T-helper 1 cell (primary cell): ENCODE measurements around the gene LAIR1.
A peak's percentile ranks its signal among the peaks of the same experiment; 100 is the strongest.
"Not testable (repeated sequence)": the region's sequence is repeated elsewhere in the genome, so short reads cannot be mapped to it uniquely, and the experiment has no call there.

Source experiments
- DNase-seq, 5 donors: peaks; one replicate each; pipeline ENCODE4 v3.0.0-alpha.2; 2012 to 2020
- total RNA-seq, 4 donors: gene quantifications; one replicate each; lab custom pipeline; 2026; lab: John Stamatoyannopoulos, UW

Gene LAIR1, protein sequence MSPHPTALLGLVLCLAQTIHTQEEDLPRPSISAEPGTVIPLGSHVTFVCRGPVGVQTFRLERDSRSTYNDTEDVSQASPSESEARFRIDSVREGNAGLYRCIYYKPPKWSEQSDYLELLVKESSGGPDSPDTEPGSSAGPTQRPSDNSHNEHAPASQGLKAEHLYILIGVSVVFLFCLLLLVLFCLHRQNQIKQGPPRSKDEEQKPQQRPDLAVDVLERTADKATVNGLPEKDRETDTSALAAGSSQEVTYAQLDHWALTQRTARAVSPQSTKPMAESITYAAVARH
- total RNA-seq, result 30.8 to 54.7 (median 42.6) reads per million in 4 donors

DNA sequence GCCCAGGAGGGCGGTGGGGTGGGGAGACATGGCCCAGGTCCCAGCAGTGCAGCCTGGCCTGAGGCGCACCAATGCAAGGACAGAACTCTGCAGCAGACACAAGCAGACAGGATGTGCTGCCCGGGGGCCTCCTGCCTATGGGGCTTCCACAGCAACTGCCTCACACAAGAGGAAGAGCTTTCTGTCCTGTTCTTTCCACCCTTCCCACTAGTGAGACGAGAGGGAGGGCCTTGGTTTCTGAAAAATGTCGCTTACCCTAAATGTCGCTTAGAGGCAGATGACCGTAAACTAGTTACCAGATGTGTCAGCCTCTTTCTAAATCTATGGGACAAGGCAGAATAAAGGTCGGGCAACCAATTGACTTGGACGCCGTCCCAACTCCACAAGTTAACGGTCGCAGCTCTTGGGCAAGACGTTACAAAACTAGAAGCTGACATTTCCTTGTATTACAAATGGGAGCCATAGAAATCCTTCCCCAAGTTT, at the start of gene LAIR1:
Gene LAIR1 (minus strand): TSS at position 157 of the 483 bp plus-strand sequence. CDS start 127 bp downstream, at position 30.
- DNase-seq, result peak in 3 of 5 donors; percentile 32 to 51 (median 35)

DNA sequence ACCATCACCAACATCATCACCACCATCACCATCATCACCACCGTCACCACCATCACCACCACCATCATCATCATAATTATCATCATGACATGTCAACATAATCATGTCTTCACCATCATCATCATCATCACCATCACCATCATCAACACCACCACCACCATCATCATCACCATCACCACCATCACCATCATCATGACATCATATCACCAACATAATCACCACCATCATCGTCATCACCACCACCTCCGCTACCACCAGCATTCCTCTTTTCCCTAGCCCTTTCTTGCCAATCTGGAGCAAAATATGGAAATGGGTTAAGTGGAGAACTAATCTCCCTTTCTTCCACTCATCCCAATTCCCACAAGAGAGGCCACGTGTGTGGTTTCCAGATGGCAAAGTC, 49.4 kb upstream of the LAIR1 start:
- DNase-seq, result no peak

DNA sequence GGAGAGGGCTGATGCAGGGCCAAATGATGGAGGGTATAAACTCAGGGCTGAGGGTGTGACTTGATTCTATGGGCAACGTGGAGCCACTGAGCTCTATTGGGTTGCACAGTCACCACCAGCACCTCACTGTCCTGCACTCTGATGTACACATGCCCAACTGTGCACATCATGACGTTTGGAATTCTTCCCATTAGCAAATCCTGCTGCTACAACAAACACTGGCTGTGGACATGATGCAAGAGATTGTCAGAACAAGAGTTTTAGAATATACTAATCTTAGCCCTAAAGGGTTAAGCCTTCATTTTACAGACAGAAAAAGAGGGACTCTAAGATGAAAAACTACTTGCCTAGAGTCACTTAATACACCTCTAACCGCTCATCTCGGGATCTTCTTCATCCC, 48.1 kb upstream of the LAIR1 start:
- no peak for DNase-seq

DNA sequence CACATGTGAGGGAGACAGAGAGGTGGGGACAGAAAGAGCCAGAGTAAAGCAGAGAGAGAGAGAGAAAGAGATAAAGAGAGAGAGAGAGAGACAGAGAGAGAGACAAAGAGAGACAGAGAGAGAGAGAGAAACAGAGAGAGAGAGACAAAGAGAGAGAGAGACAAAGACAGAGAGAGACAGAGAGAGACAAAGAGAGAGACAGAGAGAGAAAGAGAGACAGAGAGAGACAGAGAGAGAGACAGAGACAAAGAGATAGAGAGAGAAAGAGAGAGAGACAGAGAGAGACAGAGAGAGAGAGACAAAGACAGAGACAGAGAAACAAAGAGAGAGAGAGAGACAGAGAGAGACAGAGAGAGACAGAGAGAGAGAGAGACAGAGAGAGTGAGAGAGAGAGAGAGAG, 46.3 kb upstream of the LAIR1 start:
- no peak for DNase-seq

DNA sequence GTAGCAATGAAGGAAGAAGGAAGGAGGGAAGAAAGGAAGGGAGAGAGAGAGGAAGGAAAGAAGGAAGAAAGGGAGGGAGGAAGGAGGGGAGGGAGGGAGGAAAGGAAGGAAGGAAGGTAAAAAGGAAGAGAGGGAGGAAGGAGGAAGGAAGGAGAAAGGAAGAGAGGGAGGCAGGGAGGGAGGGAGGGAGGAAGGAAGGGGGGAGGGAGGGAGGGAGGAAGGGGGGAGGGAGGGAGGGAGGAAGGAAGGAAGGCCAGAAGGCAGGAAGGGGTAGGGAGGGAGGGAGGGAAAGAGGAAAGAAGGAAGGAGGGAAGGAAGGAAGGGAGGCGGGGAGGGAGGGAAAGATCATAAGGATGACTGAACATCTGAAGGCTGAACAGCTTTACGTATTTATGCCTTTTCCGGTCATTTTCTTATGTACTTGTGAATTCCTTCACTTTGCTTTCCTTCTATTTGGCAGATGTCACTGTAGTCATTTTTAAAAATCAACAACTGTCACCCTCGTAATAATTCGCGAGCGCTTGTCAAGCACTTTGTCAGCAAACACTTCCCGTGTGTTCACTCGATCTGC, 43.8 kb upstream of the LAIR1 start:
- DNase-seq, result no peak

DNA sequence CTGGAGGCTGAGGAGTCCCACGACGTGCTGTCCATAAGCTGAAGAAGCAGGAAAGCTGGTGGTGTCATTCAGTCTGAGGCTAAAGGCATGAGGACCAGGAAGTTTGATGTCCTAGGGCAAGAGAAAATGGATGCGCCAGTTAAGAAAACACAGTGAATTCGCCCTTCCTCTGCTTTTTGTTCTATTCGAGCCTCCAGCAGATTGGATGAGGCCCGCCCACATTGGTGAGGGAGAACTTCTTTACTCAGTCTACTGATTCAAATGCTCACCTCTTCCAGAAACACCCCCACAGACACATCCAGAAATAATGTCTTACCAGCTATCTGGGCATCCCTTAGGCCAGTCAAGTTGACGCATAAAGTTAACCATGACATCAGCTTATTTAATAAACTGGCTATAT, 43.0 kb upstream of the LAIR1 start:
- no peak for DNase-seq

DNA sequence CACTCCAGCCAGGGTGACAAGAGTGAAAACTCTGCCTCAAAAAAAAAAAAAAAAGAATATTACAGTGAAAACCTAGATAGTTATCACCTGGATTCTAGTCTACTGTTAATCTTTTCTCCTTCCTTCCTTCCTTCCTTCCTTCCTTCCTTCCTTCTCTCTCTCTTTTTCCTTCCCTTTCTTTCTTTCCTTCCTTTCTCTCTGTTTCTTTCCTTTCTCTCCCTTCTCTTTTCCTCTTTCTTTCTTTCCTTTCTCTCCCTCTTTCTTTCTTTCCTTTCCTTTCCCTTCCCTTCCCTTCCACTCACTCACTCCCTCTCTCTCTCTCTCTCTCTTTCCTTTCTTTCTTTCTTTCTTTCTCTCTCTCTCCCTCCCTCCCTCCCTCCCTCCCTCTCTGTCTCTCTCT, 40.9 kb upstream of the LAIR1 start:
- no peak for DNase-seq

DNA sequence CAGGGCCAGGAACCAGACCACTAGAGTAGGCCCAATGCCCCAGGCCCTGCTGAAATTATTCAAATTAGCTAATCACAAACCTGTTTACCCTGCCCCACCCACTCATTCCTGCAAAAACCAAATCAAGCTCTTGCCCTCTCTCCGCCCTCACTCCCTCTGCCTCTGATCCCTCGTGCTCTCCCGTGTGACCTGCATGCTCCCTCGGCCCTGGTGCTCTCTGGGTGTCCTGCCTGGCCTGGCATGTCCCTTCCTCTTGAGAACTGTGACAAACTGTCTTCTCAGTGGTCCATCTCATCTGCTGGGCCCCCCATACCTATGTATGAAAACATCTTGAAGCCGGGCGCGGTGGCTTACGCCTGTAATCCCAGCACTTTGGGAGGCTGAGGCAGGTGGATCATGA, 38.3 kb upstream of the LAIR1 start:
- no peak for DNase-seq

DNA sequence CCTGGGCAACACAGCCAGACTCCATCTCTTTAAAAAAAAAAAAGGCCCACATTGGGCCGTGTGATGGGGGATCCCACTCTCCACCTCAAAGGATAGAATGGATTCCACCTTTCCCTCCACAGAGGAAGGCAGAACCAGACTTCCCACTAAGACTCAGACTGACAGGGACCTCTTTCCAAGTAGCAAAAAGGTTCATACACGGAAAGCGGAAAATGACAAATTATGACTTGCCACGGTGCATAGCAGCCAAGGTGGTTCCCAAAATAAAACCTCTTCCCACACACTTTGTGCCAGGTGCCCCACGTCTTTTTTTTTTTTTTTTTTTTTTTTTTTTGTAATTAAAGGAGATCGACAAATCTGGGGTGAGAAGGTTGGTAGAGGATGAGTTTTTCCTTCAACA, 36.2 kb upstream of the LAIR1 start:
- no peak for DNase-seq

DNA sequence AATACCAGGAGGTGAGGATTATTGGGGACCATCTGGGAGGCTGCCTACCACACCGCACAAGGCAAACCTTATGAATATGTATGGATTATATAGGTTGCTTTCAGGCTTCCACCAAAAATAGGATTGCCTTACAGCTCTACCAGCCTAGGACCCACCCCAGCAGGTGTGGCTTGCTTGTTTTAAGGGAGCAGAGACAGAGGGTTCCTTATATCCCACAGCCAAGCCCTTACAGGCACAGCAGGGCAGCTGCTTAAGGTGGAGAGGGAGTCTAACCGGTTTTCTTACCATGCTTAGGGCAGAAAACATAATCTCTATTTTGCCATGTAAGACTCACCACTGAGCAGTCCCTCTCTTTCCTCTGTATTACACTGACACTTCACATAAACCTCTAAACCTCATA, 34.5 kb upstream of the LAIR1 start:
- DNase-seq, result no peak

DNA sequence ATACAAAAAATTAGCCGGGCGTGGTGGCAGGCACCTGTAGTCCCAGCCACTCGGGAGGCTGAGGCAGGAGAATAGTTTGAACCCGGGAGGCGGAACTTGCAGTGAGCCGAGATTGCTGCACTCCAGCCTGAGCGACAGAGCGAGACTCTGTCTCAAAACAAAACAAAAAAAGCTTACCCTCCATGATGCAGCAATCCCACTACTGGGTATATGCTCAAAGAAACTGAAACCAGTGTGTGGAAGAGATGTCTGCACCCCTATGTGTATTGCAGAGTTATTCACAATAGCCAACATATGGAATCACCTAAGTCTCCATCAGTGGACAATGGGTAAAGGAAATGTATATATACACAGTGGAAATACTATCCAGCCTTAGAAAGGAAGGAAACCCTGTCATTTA, 31.0 kb upstream of the LAIR1 start:
- no peak for DNase-seq

DNA sequence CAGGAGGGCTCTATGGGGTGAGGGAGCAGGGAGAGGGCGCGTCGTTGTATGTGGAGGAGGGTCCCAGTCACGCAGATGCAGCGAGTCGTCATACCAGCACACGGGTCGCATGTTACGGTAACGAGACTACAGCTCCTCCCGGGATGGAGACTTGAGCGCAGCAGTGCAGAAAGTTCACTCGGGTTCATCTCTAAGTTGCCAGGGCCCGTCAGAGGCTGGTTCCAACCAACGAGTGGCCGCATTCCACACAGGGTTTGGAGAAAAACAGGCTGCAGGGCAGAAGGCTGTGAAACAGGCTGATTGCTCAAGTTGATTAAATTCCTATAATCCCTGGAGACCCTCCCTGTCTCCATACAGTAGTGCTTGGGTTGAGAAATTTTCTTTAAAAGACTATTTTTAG, 28.6 kb upstream of the LAIR1 start:
- DNase-seq, result no peak

DNA sequence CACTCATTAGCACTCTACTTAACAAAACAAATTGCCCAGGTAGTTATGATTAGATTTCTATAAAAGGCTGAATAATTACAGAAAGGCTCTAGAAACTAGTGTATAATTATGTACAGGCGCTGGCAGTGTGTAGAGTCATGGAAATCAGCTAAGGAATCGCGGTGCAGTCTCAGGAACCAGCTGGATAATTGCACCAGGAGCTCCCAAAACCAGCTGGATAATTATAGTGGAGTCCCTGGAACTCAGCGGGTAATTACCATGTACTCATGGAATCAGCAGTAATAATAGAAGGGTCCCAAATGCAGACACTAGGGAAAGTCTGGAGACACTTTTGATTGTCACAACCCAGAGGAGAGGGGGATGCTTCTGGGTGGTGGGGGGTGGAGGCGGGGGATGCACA, 27.4 kb upstream of the LAIR1 start:
- no peak for DNase-seq

DNA sequence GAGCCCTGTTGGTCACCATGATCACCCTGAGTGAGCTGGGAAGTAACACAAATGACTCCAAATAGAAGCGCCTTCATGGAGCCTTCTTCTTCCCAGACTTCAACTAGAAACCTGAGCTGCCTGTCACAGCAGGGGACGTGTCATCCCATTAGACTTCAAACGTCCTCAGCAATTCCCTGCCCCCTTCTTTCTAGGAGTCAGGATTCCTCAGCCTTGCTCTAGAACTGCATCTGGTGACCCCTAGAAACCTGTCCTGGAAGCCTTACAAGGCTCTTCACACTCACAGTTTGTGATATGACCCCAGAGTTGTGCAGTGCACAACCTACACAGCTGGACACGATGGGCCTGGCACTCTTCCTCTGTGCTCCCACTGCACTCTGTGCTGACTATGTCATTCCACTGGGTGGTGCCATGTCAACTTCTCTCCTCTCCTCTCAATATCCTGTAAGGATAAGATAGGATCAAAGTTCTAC, 26.9 kb upstream of the LAIR1 start:
- no peak for DNase-seq

DNA sequence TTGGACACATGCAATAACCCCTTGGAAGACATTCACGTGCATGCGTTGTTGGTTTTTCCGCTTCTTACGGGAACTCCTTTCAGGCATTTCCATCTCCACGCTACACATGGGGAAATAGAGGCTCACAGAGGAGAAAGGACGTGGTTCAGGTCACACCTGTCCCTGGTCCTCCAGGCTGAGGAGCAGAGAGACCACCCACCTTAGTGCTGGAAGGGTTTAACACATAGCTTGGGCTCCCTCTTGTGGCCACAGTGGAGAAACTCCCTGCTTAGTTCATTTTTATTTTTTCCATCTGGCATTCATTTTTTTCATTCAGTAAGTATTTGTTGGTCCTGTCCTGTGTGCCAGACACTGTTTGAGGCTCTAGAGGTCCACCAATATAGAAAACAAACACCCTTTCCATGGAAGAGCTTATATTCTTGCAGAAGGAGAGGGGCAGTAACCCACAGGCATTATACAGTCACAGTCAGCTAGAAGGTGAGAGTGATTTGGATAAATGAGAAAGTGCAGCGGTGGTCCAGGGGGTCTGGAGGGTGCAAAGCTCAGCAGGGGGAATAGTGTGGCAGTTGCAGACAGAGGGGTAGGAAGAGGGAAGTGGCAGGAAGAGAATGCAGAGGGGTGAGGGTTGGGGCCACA, 26.3 kb upstream of the LAIR1 start:
- peak; percentile 37 to 73 (median 57) for DNase-seq

DNA sequence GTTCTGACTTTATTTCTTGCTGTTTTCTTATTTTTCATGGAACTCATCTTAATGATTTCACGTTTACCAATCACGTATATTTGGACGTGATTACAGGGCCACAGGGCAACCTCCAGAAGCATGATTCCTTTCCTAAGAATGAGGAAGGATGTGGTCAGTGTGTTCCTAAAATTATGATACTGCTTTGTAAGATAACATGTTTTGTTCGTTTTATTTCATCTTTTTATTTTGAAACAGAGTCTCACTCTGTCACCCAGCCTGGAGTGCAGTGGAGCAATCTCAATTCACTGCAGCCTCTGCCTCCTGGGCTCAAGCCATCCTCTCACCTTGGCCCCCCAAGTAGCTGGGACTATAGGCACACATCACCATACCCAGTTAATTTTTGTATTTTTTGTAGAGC, 24.8 kb upstream of the LAIR1 start:
- peak in 1 of 5 donors; percentile 30 for DNase-seq

DNA sequence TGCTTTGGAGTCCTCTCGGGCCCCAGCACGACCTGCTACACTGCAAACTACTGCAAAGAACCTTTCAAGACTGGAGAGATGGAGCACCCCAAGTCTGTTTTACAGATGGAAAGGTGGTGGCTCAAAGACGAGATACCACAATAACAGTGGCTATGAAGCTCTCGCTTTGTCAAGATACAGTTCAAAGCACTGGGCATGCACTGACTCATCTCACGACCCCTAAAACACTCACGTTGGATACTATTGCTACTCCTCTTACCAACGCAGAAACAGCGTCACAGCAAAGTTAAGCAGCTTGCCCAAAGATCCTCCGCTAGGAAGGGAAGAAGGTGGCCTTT, 24.0 kb upstream of the LAIR1 start:
- peak in 1 of 5 donors; percentile 32 for DNase-seq

DNA sequence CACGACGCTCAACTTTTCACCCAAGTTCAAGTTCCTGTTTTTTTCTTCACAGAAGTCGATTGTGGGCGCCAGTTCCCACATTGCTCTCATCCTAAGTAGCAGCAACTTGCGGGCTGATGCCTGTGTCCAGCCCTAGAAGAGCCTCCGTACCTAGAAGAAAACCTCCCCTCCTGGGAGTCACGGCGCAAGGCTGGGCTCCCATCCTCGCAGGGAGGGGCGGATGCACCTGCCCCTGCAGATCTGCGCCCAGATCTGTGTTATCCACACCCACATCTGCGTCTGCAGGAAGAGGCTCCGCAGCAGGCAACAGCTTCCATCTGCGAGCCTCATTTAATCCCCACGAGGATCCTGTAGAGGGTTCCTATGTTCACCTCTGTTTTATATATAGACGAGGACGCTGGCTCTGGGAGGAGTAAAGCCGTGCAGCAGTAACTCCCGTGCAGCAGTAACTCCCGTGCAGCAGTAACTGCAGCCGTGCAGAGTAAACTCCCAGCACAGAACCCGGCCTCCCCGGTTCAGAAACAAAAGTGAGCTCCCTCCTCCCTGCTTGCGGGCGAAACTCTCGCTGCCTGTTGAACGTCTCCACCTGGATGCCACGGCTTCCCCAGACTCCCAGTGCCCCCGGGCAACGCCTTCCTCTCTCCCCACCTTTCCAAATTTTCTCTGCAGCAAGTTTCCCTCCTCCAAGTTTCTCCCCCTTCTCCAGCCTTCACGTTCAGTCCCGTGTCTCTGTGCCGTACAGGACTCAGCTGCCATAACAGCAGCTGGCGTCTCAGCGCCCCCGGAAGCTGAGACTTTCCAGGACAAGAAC, 23.5 kb upstream of the LAIR1 start:
- DNase-seq, result peak in 4 of 5 donors; percentile 14 to 52 (median 25)

DNA sequence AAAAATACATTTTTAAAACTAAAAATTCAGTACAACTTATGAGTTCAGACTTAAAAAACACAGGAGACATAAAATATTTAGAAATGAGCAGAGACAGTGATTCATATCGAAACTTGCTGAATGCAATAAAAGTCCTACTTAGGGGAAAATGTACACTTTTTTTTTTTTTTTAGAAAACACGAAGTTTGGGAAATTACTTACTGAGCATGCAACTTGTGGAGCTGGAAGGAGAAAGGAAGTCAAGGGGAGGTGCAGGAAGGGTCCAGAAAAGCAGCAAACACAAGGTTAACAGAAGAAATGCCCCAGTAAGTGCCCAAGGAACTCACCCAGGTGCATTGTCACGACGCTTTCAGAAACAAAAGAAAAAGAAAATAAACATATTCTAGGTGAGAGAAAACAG, 18.6 kb upstream of the LAIR1 start:
- peak in 1 of 5 donors; percentile 41 for DNase-seq

DNA sequence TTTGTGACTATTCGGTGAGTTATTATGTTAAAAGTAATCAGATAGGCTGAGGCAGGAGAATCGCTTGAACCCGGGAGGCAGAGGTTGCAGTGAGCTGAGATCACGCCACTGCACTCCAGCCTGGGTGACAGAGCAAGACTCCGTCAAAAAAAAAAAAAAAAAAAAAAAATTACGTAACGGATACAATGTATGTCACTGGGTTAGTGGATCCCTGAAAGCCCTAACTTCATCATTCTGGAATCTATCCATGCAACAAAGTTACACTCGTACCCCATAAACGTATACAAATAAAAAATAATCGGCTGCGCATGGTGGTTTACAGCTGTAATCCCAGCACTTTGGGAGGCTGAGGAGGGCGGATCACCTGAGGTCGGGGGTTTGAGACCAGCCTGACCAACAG, 17.3 kb upstream of the LAIR1 start:
- not testable (repeated sequence) for DNase-seq

DNA sequence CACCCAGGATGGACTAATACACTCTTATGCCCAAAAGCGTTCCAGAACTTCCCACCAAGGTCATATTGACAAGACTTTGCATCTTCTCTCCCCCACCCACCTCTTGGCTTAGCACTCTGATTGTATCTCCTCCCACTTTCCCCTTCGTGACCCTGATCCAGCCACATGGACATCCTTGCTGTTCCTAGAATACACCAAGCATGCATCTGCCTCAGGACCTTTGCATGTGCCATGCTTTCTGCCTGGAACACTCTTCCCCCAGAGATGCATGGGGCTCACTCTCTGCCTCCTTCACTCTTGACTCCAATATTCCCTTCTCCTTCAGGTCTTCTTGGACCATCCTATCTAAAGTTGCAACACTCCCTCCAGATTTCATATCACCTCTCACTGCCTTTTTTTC, 16.2 kb upstream of the LAIR1 start:
- no peak for DNase-seq

DNA sequence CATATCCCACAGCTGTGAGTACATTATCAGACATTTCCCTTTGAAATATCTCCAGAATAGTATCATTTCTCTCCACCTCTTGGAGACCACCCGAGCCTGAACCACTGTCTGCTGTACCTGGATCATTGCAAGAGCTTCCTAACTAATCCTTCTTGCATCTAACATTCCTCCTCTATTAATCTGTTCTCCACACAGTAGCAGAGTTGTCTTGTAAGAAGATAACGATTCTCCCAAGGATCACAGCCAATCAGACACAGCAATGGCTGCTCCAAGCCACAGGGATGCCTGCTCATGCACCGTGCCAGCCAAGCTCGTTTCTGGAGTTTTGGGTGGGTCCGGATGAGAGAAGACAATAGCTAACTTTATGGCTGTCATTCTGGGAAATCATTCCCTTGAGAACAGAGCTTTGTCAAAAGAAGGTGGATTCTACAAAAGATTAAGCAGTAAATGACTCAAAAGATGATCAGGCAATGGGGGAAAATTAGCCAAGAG, 14.5 kb upstream of the LAIR1 start:
- no peak for DNase-seq
